RPMI8226 (cell line): ENCODE results near the gene MED28.

ENCODE experiments used
- DNase-seq: peaks from one replicate; pipeline ENCODE4 v3.0.0-alpha.2; 2015

Gene MED28

GRCh38 chr4:17667653-17668201 is 53.3 kb downstream of the MED28 start:
- DNase-seq: no peak

DNA sequence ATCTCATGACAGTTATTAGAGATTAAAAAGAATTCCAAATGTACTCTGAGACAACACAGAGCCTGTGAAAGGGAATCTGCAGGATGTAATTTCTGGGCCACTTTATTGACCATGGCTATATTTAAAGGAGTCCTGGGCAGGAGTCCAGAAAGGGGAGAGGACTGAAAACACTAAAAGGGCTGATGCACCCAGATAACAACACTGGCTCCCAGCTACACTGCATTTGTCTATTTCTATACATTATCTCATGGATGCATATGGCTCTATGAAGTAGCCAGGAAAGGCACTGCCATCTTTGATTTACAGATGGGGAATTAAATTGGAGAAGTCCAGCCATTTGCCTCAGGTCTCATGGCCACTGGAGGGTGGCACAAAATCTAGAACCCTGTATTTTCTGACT is 56.0 kb downstream of the MED28 start:
- DNase-seq: no peak

DNA sequence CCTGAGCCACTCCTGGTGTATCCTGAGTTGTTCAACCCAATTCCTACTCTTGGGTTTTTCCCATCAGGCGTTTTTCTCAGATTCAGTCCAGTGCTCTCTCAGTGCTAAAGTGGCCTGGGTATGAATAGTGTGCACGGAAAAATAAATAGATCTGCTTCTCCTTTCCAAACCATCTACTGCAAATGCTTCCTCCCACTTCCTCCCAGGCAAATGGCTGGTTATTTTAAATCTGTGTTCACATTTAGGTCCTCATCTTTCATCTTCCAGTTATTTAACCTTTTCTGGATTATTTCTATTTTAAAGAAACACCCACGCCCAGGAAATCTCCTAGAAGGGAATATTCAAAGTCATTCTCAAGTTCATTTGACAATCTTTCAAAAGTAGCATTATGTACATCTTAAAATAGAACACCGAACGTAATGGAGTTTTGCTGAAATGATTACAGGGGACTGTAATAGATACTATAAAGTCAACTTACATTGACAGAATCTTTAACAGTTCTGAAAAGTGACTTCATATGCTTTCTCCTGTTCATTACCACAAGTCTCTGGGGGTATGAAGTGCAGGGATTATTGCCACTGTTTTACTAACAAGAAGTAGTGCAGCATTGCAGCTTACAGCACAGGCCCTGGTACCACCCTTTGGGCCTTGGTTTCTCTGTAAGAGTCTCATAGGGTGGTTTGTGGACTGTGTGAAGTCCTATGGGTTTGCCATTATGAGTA is 66.3 kb downstream of the MED28 start:
- DNase-seq: no peak

DNA sequence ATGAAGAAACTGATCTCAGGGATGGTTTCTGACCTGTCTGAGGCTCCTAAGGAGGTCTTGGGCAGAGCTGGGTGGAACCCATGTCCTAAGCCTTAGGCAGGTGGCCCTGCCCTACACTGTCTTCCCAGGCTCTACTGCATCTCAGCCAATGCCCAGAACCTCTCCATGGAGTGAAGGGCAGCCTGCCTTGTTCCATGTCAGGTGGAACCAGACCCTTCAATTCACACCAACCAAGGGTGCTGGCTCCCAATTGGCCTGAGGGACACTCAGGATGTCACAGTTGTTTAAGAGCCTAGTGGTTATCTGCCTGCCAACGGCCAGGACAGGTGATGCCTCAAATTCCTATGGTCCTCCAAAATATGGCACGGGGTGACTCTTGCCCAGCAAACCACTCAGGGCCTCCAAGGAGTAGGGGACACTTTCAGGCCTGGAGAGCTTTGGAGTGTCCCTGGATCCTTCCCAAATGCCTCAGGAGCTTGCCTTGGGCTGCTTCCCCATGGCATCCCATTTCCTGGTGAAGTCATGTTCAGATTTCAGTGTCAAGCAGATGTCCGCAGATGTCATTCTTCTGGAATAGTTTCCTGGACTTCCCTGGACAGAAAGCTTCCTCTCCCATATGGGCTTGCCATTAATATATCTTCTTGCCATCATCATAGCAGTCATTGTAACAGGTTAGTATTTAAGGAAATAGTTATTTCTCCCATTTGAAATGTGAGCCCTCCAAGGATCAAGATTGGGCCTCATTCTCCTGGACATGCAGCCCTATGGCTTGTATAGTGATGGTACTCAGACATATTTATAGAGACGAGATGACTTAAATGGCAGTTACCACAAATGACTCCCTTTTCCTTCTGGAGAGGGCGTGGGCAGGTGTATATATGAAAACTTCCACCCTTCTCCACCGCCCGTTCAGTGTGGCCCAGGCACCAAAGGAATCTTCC is 67.1 kb downstream of the MED28 start:
- no peak for DNase-seq

GRCh38 chr4:17682222-17682566 is 67.8 kb downstream of the MED28 start:
- DNase-seq: no peak
